SIG-M5 treated with dmso at 0.1 percent for 504 hours (cell line): ENCODE data around the gene CTDSPL.

Source experiments
- DNase-seq: peaks from one replicate; lab custom pipeline; 2025; ENCODE audit not compliant: unreplicated experiment; lab: John Stamatoyannopoulos, UW

CTDSPL gene

GRCh38 chr3:38015485-38015884, 153.8 kb downstream of the CTDSPL start:
- no peak for DNase-seq

- no peak for DNase-seq
Measured at GRCh38 chr3:38015984-38016383, 154.3 kb downstream of the CTDSPL start.

GRCh38 chr3:38016410-38016809, 154.7 kb downstream of the CTDSPL start:
- DNase-seq = no peak

GRCh38 chr3:38016847-38017444, 155.3 kb downstream of the CTDSPL start:
- no peak for DNase-seq

GRCh38 chr3:38017445-38018295, 156.0 kb downstream of the CTDSPL start:
- DNase-seq = no peak

- DNase-seq = no peak
Measured at GRCh38 chr3:38018296-38019266, 156.9 kb downstream of the CTDSPL start.

GRCh38 chr3:38019658-38020341, 158.1 kb downstream of the CTDSPL start:
- DNase-seq = no peak

GRCh38 chr3:38020342-38020726, 158.7 kb downstream of the CTDSPL start:
- DNase-seq = no peak

GRCh38 chr3:38021196-38021595, 159.5 kb downstream of the CTDSPL start:
- DNase-seq = no peak

- DNase-seq = no peak
Measured at GRCh38 chr3:38022301-38022700, 160.6 kb downstream of the CTDSPL start.

- no peak for DNase-seq
Measured at GRCh38 chr3:38022896-38023709, 161.4 kb downstream of the CTDSPL start.

- no peak for DNase-seq
Measured at GRCh38 chr3:38026856-38027255, 165.2 kb downstream of the CTDSPL start.

GRCh38 chr3:38027466-38028465, 166.1 kb downstream of the CTDSPL start:
- no peak for DNase-seq

GRCh38 chr3:38028621-38029361, 167.1 kb downstream of the CTDSPL start:
- DNase-seq = no peak

GRCh38 chr3:38029400-38030125, 167.9 kb downstream of the CTDSPL start, which contains the start of gene PLCD1:
Gene PLCD1, minus strand, starts transcription at chr3:38029642. Its CDS starts 103 bp downstream, at chr3:38029539.
- no peak for DNase-seq

GRCh38 chr3:38030126-38031021, 168.7 kb downstream of the CTDSPL start:
- DNase-seq = no peak
